IMR-90 (cell line): ENCODE data around the gene SELENOP. TPM values are rescaled to one million over a fixed set of nuclear protein-coding genes. Genes with fewer than 3 reads are reported as not detected.

Experiments used
- ATAC-seq: fragments of 200-7000 bp; cut with Tn5 transposase; 2 replicates; pipeline ENCODE4 v1.9.1; 2020; ENCODE audit warnings: low read depth, mild to moderate bottlenecking, moderate library complexity
- BruUV-seq: library from RNA; stranded (reverse); fragments of 400-500 nt; replicated peaks from 2 replicates; lab custom pipeline; 2021; lab: Mats Ljungman, UMichigan
- CTCF ChIA-PET: fragments of 300-600 bp; formaldehyde crosslinking; extraction: SDS; loops from one replicate; lab custom pipeline; 2021; ENCODE audit warnings: antibody characterized with exemption; lab: Yijun Ruan, JAX
- POLR2A ChIA-PET: fragments of 300-600 bp; sonication (Branson Sonifier 250); formaldehyde crosslinking; loops from one replicate; lab custom pipeline; 2022; ENCODE audit warnings: antibody characterized with exemption; ENCODE audit not compliant: unreplicated experiment; lab: Charles Lee
- DNase-seq: peaks from one replicate; pipeline ENCODE4 v3.0.0; 2013
- H2AFZ ChIP-seq: replicated peaks from 2 replicates; pipeline ENCODE3; 2013; ENCODE audit warnings: low read length, mild to moderate bottlenecking; ENCODE audit not compliant: poor library complexity
- H2AK5ac ChIP-seq: 2 replicates; pipeline ENCODE4 v1.6.1; 2013; ENCODE audit warnings: low read depth, low read length, inconsistent platforms
- H2AK9ac ChIP-seq: replicated peaks from 2 replicates; pipeline ENCODE3; 2013; ENCODE audit warnings: mild to moderate bottlenecking, low read depth, low read length, moderate library complexity; ENCODE audit not compliant: poor library complexity
- H2BK120ac ChIP-seq: 2 replicates; pipeline ENCODE4 v1.6.1; 2013; ENCODE audit warnings: low read depth, low read length, inconsistent platforms
- H2BK15ac ChIP-seq: 3 replicates; pipeline ENCODE4 v1.6.1; 2013; ENCODE audit warnings: low read depth, low read length, inconsistent platforms
- H2BK20ac ChIP-seq: 2 replicates; pipeline ENCODE4 v1.6.1; 2013; ENCODE audit warnings: low read depth, mild to moderate bottlenecking, inconsistent platforms, low read length, moderate library complexity
- H2BK5ac ChIP-seq: 2 replicates; pipeline ENCODE4 v1.6.1; 2013; ENCODE audit warnings: mild to moderate bottlenecking, low read depth, low read length, inconsistent platforms; ENCODE audit not compliant: poor library complexity, severe bottlenecking
- H3K14ac ChIP-seq: replicated peaks from 2 replicates; pipeline ENCODE4 v1.6.1; 2013; ENCODE audit warnings: low read depth, low read length, inconsistent platforms
- H3K18ac ChIP-seq: 2 replicates; pipeline ENCODE4 v1.6.1; 2013; ENCODE audit warnings: low read depth, low read length, control low read depth
- H3K23ac ChIP-seq: 2 replicates; pipeline ENCODE4 v1.6.1; 2013; ENCODE audit warnings: low read depth, low read length, inconsistent platforms
- H3K27ac ChIP-seq: 2 replicates; pipeline ENCODE4 v1.5.1; 2013; ENCODE audit warnings: mild to moderate bottlenecking, control low read depth, low read length; ENCODE audit not compliant: insufficient read depth
- H3K27me3 ChIP-seq: 2 replicates; pipeline ENCODE4 v1.6.1; 2013; ENCODE audit warnings: low read length; ENCODE audit not compliant: control insufficient read depth, insufficient read depth
- H3K36me3 ChIP-seq: 2 replicates; pipeline ENCODE4 v1.6.1; 2013; ENCODE audit warnings: low read length, mixed read lengths; ENCODE audit not compliant: control insufficient read depth, insufficient read depth
- H3K4ac ChIP-seq: 2 replicates; pipeline ENCODE4 v1.6.1; 2013; ENCODE audit warnings: low read depth, low read length, inconsistent platforms
- H3K4me1 ChIP-seq: 2 replicates; pipeline ENCODE4 v1.6.1; 2013; ENCODE audit warnings: low read length, mixed read lengths; ENCODE audit not compliant: control insufficient read depth, insufficient read depth
- H3K4me2 ChIP-seq: 2 replicates; pipeline ENCODE4 v1.6.1; 2013; ENCODE audit warnings: low read depth, mild to moderate bottlenecking, control low read depth, low read length, moderate library complexity
- H3K4me3 ChIP-seq: 2 replicates; pipeline ENCODE4 v1.5.1; 2013; ENCODE audit warnings: low read depth, mild to moderate bottlenecking, control low read depth, low read length, moderate library complexity; ENCODE audit not compliant: insufficient read depth
- H3K56ac ChIP-seq: 2 replicates; pipeline ENCODE4 v1.6.1; 2013; ENCODE audit warnings: low read length, inconsistent platforms; ENCODE audit not compliant: insufficient read depth; ENCODE audit errors: extremely low read depth
- H3K79me1 ChIP-seq, 2 experiments: 2 replicates each; pipeline ENCODE4 v1.6.1; 2013; ENCODE audit warnings: low read length in 2 of 2, inconsistent platforms in 1 of 2, low read depth in 1 of 2
- H3K9ac ChIP-seq: 2 replicates; pipeline ENCODE4 v1.6.1; 2013; ENCODE audit warnings: low read depth, low read length, control low read depth
- H3K9me1 ChIP-seq: 2 replicates; pipeline ENCODE4 v1.6.1; 2013; ENCODE audit warnings: low read length, inconsistent platforms; ENCODE audit not compliant: insufficient read depth
- H3K9me3 ChIP-seq: 2 replicates; pipeline ENCODE4 v1.6.1; 2013; ENCODE audit warnings: low read length; ENCODE audit not compliant: control insufficient read depth, insufficient read depth
- H4K20me1 ChIP-seq: 2 replicates; pipeline ENCODE4 v1.6.1; 2013; ENCODE audit warnings: low read length, inconsistent platforms; ENCODE audit not compliant: insufficient read depth
- H4K5ac ChIP-seq: 2 replicates; pipeline ENCODE4 v1.6.1; 2013; ENCODE audit warnings: mild to moderate bottlenecking, low read depth, low read length, control low read depth
- H4K8ac ChIP-seq, 2 experiments: 2 replicates each; pipeline ENCODE4 v1.6.1; 2013; ENCODE audit warnings: low read depth in 2 of 2, low read length in 2 of 2, control low read depth in 1 of 2, inconsistent platforms in 1 of 2
- H4K91ac ChIP-seq: 2 replicates; pipeline ENCODE4 v1.6.1; 2013; ENCODE audit warnings: low read depth, low read length, inconsistent platforms; ENCODE audit not compliant: insufficient read depth
- FOS ChIP-seq: fragments of 150-350 bp; IDR thresholded peaks from 2 replicates; pipeline ENCODE4 v1.6.1; 2016; ENCODE audit warnings: low read depth, low read length
- SMC3 ChIP-seq: fragments of 150-350 bp; IDR thresholded peaks from 2 replicates; pipeline ENCODE4 v1.6.1; 2016; ENCODE audit warnings: low read depth, mild to moderate bottlenecking, antibody characterized with exemption, low read length, moderate library complexity
- dilution Hi-C: fragments of 300-500 bp; cut with HindIII; formaldehyde crosslinking; loops from one replicate; pipeline ENCODE4 v1.14.3; 2018; ENCODE audit warnings: low sequenced_read_pairs; ENCODE audit not compliant: unreplicated experiment
- in situ Hi-C: fragments of 300-500 bp; cut with MboI; formaldehyde crosslinking; loops from 3 replicates; pipeline ENCODE4 v1.14.3; 2019; ENCODE audit warnings: low sequenced_read_pairs, inconsistent platforms, mixed read lengths
- intact Hi-C: fragments of 100-400 bp; cut with micrococcal nuclease; formaldehyde crosslinking; loops from 2 replicates; pipeline ENCODE4 v1.10.0; 2022
- polyA plus RNA-seq, 3 experiments: library from polyadenylated mRNA; depleted of rRNA; stranded (reverse); fragments of >200 nt; gene quantifications; 2 replicates each; pipeline ENCODE4 v1.2.3, GENCODE V29; 2012; ENCODE audit warnings: low replicate concordance in 1 of 3
- total RNA-seq: library from RNA; depleted of rRNA; stranded (reverse); fragments of >200 nt; gene quantifications from 2 replicates; pipeline ENCODE4 v1.2.3, GENCODE V29; 2012

Gene SELENOP
- total and polyA plus RNA-seq, 2 of the 4 experiments (the other 2 are of a cell fraction) = 0.55 to 1.1 TPM

DNA sequence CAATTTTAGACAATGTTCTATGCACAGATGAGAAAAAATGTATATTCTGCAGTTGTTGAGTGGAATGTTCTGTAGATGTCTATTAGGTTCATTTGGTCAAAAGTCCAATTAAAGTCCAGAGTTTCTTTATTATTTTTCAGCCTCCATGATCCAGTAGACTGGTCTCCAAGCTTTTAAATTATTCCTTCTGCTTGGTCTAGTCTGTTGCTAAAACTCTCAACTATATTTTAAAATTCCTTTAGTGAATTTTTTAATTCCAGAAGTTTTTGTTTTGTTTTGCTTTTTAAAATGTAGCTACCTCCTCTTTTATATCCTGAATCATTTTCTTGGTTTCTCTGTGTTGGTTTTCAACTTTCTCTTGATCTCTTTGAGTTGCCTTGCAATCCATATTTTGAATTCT is 24.6 kb downstream of the SELENOP start:
- Histone ChIP-seq H2AK9ac (no peak overlapping the region), H3K4ac (no peak overlapping the region), H3K9me3 (no peaks in the 10 kb centered on the region), H3K4me2 (no peak overlapping the region), H2BK15ac (no peak overlapping the region), H3K27me3 (no peaks in the 10 kb centered on the region), H4K20me1 (no peaks in the 10 kb centered on the region), H4K8ac (no peak overlapping the region), H3K79me1 (no peaks in the 10 kb centered on the region), H2AFZ (no peak overlapping the region), H3K9me1 (no peaks in the 10 kb centered on the region), H2BK5ac (no peak overlapping the region), H2BK20ac (no peak overlapping the region), H3K18ac (no peak overlapping the region), H2AK5ac (no peak overlapping the region), H3K23ac (no peak overlapping the region), H3K36me3 (no peaks in the 10 kb centered on the region), H3K4me3 (no peak overlapping the region), H3K56ac (no peak overlapping the region), H3K27ac (no peak overlapping the region), H3K4me1 (no peaks in the 10 kb centered on the region), H3K14ac (no peak overlapping the region), H4K91ac (no peak overlapping the region), H3K9ac (no peak overlapping the region), H2BK120ac (no peak overlapping the region), H4K5ac (no peak overlapping the region)
- POLR2A ChIA-PET = no interaction called here
- CTCF ChIA-PET = no interaction called here
- dilution Hi-C loops (no loop called here), in situ Hi-C loops (no loop called here), intact Hi-C loops (no loop called here)
- no TSS peak for BruUV-seq
- TF ChIP-seq SMC3 = no peak
- no peak for TF ChIP-seq FOS
- no peak for DNase-seq
- no peak for ATAC-seq
